ENCODE measurements around the gene HGS.

Gene HGS

GRCh38 chr17:81655378-81656117 lies 28.3 kb upstream of the HGS start:
- DNase-seq: no peak

GRCh38 chr17:81656118-81656743 lies 27.6 kb upstream of the HGS start, which contains the start of gene PDE6G:
PDE6G (minus strand) TSS chr17:81656542; CDS start chr17:81653305, 3,237 bp downstream.
- DNase-seq: no peak

GRCh38 chr17:81656835-81657234 lies 27.0 kb upstream of the HGS start:
- no peak for DNase-seq

DNA sequence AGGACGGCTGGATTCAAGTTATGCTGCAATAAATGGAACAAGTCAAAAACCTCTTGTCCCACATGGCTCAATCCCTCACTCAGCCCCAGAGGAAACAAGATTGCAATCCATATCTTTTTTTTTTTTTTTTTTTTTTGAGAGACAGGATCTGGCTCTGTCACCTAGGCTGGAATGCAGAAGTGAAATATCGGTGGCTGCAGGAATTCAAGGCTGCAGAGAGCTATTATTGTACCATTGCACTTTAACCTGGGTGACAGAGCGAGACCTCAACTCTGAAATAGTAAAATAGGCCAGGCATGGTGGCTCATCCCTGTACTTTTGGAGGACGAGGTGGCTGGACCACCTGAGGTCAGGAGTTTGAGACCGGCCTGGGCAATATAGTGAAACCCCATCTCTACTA lies 24.8 kb upstream of the HGS start:
- no peak for DNase-seq

GRCh38 chr17:81660441-81660840 lies 23.4 kb upstream of the HGS start:
- DNase-seq: no peak

- DNase-seq: no peak
These were observed 21.8 kb upstream of the HGS start for GRCh38 chr17:81662002-81662401.

GRCh38 chr17:81664051-81664470 lies 19.8 kb upstream of the HGS start:
- peak in 1 of 14 donors; percentile 11 for DNase-seq

- DNase-seq: peak in 1 of 14 donors; percentile 33
These were observed 18.4 kb upstream of the HGS start for GRCh38 chr17:81665205-81666091.

- DNase-seq: no peak
These were observed 17.8 kb upstream of the HGS start for GRCh38 chr17:81666092-81666341.

- DNase-seq: peak; percentile 45 to 97 (median 90)
These were observed 17.2 kb upstream of the HGS start, which contains the start of the genes CCDC137 and OXLD1 for GRCh38 chr17:81666342-81667191. CCDC137 (plus strand) TSS chr17:81666737; CDS start chr17:81666767, 30 bp downstream. OXLD1 (minus strand) TSS chr17:81666605; CDS start chr17:81666577, 28 bp downstream.

GRCh38 chr17:81667754-81668153 lies 16.1 kb upstream of the HGS start:
- DNase-seq: no peak

GRCh38 chr17:81672504-81672903 lies 11.3 kb upstream of the HGS start:
- no peak for DNase-seq

DNA sequence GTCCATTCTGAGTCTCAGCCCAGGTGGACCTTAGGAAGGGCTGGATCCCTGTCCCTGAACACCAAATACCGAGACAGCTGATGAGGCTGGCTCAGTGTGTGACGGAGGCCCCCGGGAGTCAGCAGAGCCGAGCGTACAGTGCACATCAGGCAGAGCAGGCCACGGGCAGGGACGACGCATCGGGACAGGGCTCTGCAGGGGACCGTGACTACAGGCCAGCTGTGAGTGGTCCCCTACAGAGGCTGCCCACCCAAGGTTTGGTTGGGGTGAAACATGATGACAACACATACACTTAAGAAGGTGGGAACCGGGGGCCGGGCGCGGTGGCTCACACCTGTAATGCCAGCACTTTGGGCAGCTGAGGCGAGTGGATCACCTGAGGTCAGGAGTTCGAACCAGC lies 10.9 kb upstream of the HGS start:
- no peak for DNase-seq

GRCh38 chr17:81673561-81674258 lies 10.1 kb upstream of the HGS start:
- DNase-seq: no peak

DNA sequence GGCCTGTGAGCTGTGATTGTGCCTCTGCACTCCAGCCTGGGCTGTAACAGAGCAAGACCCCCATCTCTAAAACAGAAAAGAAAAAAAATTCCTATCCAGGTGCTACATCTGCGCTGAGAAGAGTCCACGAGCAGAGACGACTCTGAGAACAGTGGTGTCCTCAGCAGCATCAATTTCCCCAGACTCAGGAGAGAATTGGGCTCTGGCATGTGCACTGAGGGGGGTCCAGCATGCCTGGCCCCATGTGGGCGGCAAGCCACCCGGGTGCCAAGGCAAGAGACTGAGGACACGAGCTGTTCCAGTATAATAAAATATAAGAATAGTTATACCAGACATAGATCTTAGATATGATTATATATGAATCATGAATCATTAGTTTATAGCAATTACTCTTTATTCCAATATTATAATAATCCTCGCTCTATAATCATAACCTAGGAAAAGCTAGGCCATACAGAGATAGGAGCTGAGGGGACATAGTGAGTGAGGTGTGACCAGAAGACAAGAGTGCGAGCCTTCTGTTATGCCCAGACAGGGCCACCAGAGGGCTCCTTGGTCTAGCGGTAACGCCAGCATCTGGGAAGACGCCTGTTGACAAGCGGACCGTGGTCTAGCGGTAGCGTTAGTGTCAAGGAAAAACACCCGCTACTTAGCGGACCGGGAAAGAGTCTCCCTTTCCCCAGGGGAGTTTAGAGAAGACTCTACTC lies 8.1 kb upstream of the HGS start:
- peak in 2 of 14 donors; percentile 5 to 56 for DNase-seq

GRCh38 chr17:81676906-81677305 lies 6.9 kb upstream of the HGS start:
- DNase-seq: peak in 3 of 14 donors; percentile 2 to 23 (median 18)

- no peak for DNase-seq
These were observed 3.7 kb upstream of the HGS start for GRCh38 chr17:81680150-81680549.

GRCh38 chr17:81681672-81682071 lies 2.1 kb upstream of the HGS start:
- no peak for DNase-seq

GRCh38 chr17:81682565-81683207 lies 1.1 kb upstream of the HGS start:
- DNase-seq: no peak

GRCh38 chr17:81683208-81683583 lies 615 bp upstream of the HGS start:
- peak in 1 of 14 donors; percentile 50 for DNase-seq

Measured in C1 segment of cervical spinal cord (tissue), 14 donors.